Measurements from ENCODE around the gene IL5RA. TPM values are rescaled to one million over a fixed set of nuclear protein-coding genes. Genes with fewer than 3 reads are reported as not detected.

Gene IL5RA
- total RNA-seq, 1 donor from 2014 or later = not detected

- Mint-ChIP-seq H3K27me3 (ENCODE audit: unreplicated experiment) (no peaks in the 10 kb centered on the region), H3K4me3 (ENCODE audit: unreplicated experiment) (no peak overlapping the region), H3K36me3 (ENCODE audit: unreplicated experiment) (no peaks in the 10 kb centered on the region), H3K9me3 (ENCODE audit: unreplicated experiment) (no peaks in the 10 kb centered on the region), H3K4me1 (ENCODE audit: unreplicated experiment) (peaks cover 5% of the 10 kb centered on the region), H3K27ac (ENCODE audit: unreplicated experiment) (no peak overlapping the region)
- no peak for TF ChIP-seq CTCF (IDR thresholded peaks at IDR 0.05)
- no peak for DNase-seq (ENCODE audit: extremely low spot score, unreplicated experiment)
Observed at GRCh38 chr3:3020209-3020608, 90.0 kb downstream of the IL5RA start.

Other genes starting within 250 kb of the IL5RA start
- 28.1 and 38.4 TPM in 2 replicates for gene TRNT1, start 16.6 kb upstream of the IL5RA start, total RNA-seq
- gene CRBN, start 69.3 kb upstream of the IL5RA start, total RNA-seq = 41.7 and 42.6 TPM in 2 replicates